ENCODE data around the gene MICAL2.
A peak's percentile ranks its signal among the peaks of the same experiment; 100 is the strongest.

The MICAL2 gene

GRCh38 chr11:12224537-12224893 lies 114.1 kb downstream of the MICAL2 start:
- no peak overlapping the region for H3K27ac ChIP-seq
- TF ChIP-seq ZFX (IDR thresholded peaks at IDR 0.05; ENCODE audit: borderline replicate concordance) (no peak), CTCF (IDR thresholded peaks at IDR 0.05) (no peak)

- TF ChIP-seq ZFX (IDR thresholded peaks at IDR 0.05; ENCODE audit: borderline replicate concordance) (no peak), CTCF (IDR thresholded peaks at IDR 0.05) (no peak)
- H3K27ac ChIP-seq = no peak overlapping the region
These were observed 114.8 kb downstream of the MICAL2 start for GRCh38 chr11:12225046-12225739.

GRCh38 chr11:12226093-12226492 lies 115.7 kb downstream of the MICAL2 start:
- TF ChIP-seq CTCF (IDR thresholded peaks at IDR 0.05) = no peak
- H3K27ac ChIP-seq = no peak overlapping the region

GRCh38 chr11:12229450-12230229 lies 119.2 kb downstream of the MICAL2 start:
- TF ChIP-seq ZFX (IDR thresholded peaks at IDR 0.05; ENCODE audit: borderline replicate concordance) (no peak), CTCF (IDR thresholded peaks at IDR 0.05) (no peak)
- H3K27ac ChIP-seq = 0 out of 2 replicates have a peak overlapping the region, but pooled peaks have one; percentile 20

- TF ChIP-seq ZFX (IDR thresholded peaks at IDR 0.05; ENCODE audit: borderline replicate concordance) (no peak), CTCF (IDR thresholded peaks at IDR 0.05) (no peak)
These were observed 121.8 kb downstream of the MICAL2 start for GRCh38 chr11:12232160-12232559.

GRCh38 chr11:12232817-12233601 lies 122.6 kb downstream of the MICAL2 start:
- H3K27ac ChIP-seq = peak overlapping the region; percentile 69

More at GRCh38 chr11:12232160-12232559, 121.8 kb downstream of the MICAL2 start:
- no peak overlapping the region for H3K27ac ChIP-seq

More at GRCh38 chr11:12232817-12233601, 122.6 kb downstream of the MICAL2 start:
- no peak for TF ChIP-seq CTCF (IDR thresholded peaks at IDR 0.05)
- no peak for TF ChIP-seq ZFX (IDR thresholded peaks at IDR 0.05; ENCODE audit: borderline replicate concordance)

All from 22Rv1 (cell line).